Neural cell (in vitro differentiated cells): ENCODE measurements around the gene LENEP. TPM values are rescaled to one million over a fixed set of nuclear protein-coding genes. Genes with fewer than 3 reads are reported as not detected.

Experiments used
- H2AFZ ChIP-seq: fragments of 200-600, 300-800 bp; sonication (generic), shearing (Covaris generic); 2 replicates; pipeline ENCODE4 v1.6.0; 2014; ENCODE audit warnings: low read depth, mild to moderate bottlenecking, antibody characterized with exemption, low read length, moderate library complexity
- H3F3A ChIP-seq: fragments of 200-600 bp; shearing (Covaris generic); 2 replicates; pipeline ENCODE4 v1.6.1; 2016; ENCODE audit warnings: mild to moderate bottlenecking, moderate library complexity, mixed read lengths, antibody characterized with exemption, low read length; ENCODE audit not compliant: insufficient read depth, poor library complexity, severe bottlenecking
- H3K27ac ChIP-seq: fragments of 200-600, 300-800 bp; sonication (generic), shearing (Covaris generic); 2 replicates; pipeline ENCODE4 v1.5.1; 2014; ENCODE audit warnings: mild to moderate bottlenecking, low read length, moderate library complexity
- H3K27me3 ChIP-seq: fragments of 300-800, 200-600 bp; sonication (generic), shearing (Covaris generic); 2 replicates; pipeline ENCODE4 v1.6.0; 2014; ENCODE audit warnings: mild to moderate bottlenecking, low read depth, low read length, moderate library complexity; ENCODE audit not compliant: insufficient read depth
- H3K36me3 ChIP-seq: fragments of 300-800, 200-600 bp; sonication (generic), shearing (Covaris generic); 2 replicates; pipeline ENCODE4 v1.5.1; 2014; ENCODE audit warnings: mild to moderate bottlenecking, antibody characterized with exemption, low read length, moderate library complexity; ENCODE audit not compliant: insufficient read depth
- H3K4me2 ChIP-seq: fragments of 300-800, 200-600 bp; sonication (generic), shearing (Covaris generic); 2 replicates; pipeline ENCODE4 v1.6.0; 2014; ENCODE audit warnings: mild to moderate bottlenecking, low read length
- H3K4me3 ChIP-seq: fragments of 300-800, 200-600 bp; sonication (generic), shearing (Covaris generic); 2 replicates; pipeline ENCODE4 v1.5.1; 2014; ENCODE audit warnings: mild to moderate bottlenecking, low read length, moderate library complexity
- H3K79me2 ChIP-seq: fragments of 200-600 bp; shearing (Covaris generic); replicated peaks from 2 replicates; pipeline ENCODE4 v1.6.0; 2014; ENCODE audit warnings: mild to moderate bottlenecking, low read length, moderate library complexity; ENCODE audit not compliant: insufficient read depth
- H3K9ac ChIP-seq: fragments of 300-800, 200-600 bp; sonication (generic), shearing (Covaris generic); 2 replicates; pipeline ENCODE4 v1.6.1; 2016; ENCODE audit warnings: mild to moderate bottlenecking, low read length, mixed read lengths
- H3K9me2 ChIP-seq: fragments of 200-600 bp; shearing (Covaris generic); 2 replicates; pipeline ENCODE4 v1.6.1; 2016; ENCODE audit warnings: mild to moderate bottlenecking, low read length, mixed read lengths; ENCODE audit not compliant: insufficient read depth
- H3K9me3 ChIP-seq: fragments of 200-600, 300-800 bp; sonication (generic), shearing (Covaris generic); 2 replicates; pipeline ENCODE4 v1.6.1; 2016; ENCODE audit warnings: mild to moderate bottlenecking, mixed run types, low read length, moderate library complexity, mixed read lengths
- H4K20me1 ChIP-seq: fragments of 200-600 bp; shearing (Covaris generic); 2 replicates; pipeline ENCODE4 v1.6.1; 2016; ENCODE audit warnings: mild to moderate bottlenecking, mixed run types; ENCODE audit not compliant: insufficient read depth
- EP300 ChIP-seq: fragments of 450-650 bp; conservative IDR thresholded peaks from 2 replicates; pipeline ENCODE4 v1.6.1; 2014; ENCODE audit warnings: antibody characterized with exemption, mild to moderate bottlenecking, moderate library complexity; ENCODE audit not compliant: poor library complexity, severe bottlenecking
- EZH2 ChIP-seq: fragments of 200-600, 300-800 bp; shearing (Covaris generic), sonication (generic); IDR thresholded peaks from 2 replicates; pipeline ENCODE4 v1.6.1; 2014; ENCODE audit warnings: antibody characterized with exemption, low read length, borderline replicate concordance, mild to moderate bottlenecking; ENCODE audit not compliant: insufficient read depth, poor library complexity, severe bottlenecking
- MXI1 ChIP-seq: fragments of 450-650 bp; conservative IDR thresholded peaks from 2 replicates; pipeline ENCODE4 v1.6.1; 2014; ENCODE audit warnings: antibody characterized with exemption, mild to moderate bottlenecking; ENCODE audit not compliant: poor library complexity, severe bottlenecking
- POLR2AphosphoS5 ChIP-seq: IDR thresholded peaks from 2 replicates; pipeline ENCODE4 v1.6.1; 2012
- RAD21 ChIP-seq: fragments of 450-650 bp; conservative IDR thresholded peaks from 2 replicates; pipeline ENCODE4 v1.6.1; 2014; ENCODE audit warnings: antibody characterized with exemption, mild to moderate bottlenecking, moderate library complexity
- REST ChIP-seq: IDR thresholded peaks from 2 replicates; pipeline ENCODE4 v1.6.1; 2012; ENCODE audit warnings: borderline replicate concordance
- SMC3 ChIP-seq: fragments of 450-650 bp; conservative IDR thresholded peaks from 2 replicates; pipeline ENCODE4 v1.6.1; 2014; ENCODE audit warnings: antibody characterized with exemption, mild to moderate bottlenecking, moderate library complexity; ENCODE audit not compliant: poor library complexity
- TAF1 ChIP-seq: IDR thresholded peaks from 2 replicates; pipeline ENCODE4 v1.6.1; 2012; ENCODE audit warnings: low read depth
- polyA plus RNA-seq: library from polyadenylated mRNA; depleted of rRNA; stranded (reverse); fragments of >200 nt; gene quantifications from 2 replicates; pipeline ENCODE4 v1.2.3, GENCODE V29; 2014
- TF ChIP-seq, protein P1 (sequence below): fragments of 450-650 bp; IDR thresholded peaks from 2 replicates; pipeline ENCODE4 v1.5.1; 2014; ENCODE audit warnings: antibody characterized with exemption, mild to moderate bottlenecking, moderate library complexity; ENCODE audit not compliant: poor library complexity, severe bottlenecking

Gene LENEP
- polyA plus RNA-seq, 1 donor from 2014 or later = not detected

- Histone ChIP-seq H2AFZ (no peak overlapping the region), H3F3A (no peaks in the 10 kb centered on the region), H4K20me1 (no peaks in the 10 kb centered on the region), H3K9me2 (no peaks in the 10 kb centered on the region), H3K27ac (no peak overlapping the region), H3K4me3 (no peak overlapping the region), H3K36me3 (no peaks in the 10 kb centered on the region), H3K4me2 (no peak overlapping the region), H3K79me2 (no peaks in the 10 kb centered on the region), H3K9ac (no peak overlapping the region), H3K27me3 (no peaks in the 10 kb centered on the region), H3K9me3 (no peaks in the 10 kb centered on the region)
- TF ChIP-seq, protein P1, sequence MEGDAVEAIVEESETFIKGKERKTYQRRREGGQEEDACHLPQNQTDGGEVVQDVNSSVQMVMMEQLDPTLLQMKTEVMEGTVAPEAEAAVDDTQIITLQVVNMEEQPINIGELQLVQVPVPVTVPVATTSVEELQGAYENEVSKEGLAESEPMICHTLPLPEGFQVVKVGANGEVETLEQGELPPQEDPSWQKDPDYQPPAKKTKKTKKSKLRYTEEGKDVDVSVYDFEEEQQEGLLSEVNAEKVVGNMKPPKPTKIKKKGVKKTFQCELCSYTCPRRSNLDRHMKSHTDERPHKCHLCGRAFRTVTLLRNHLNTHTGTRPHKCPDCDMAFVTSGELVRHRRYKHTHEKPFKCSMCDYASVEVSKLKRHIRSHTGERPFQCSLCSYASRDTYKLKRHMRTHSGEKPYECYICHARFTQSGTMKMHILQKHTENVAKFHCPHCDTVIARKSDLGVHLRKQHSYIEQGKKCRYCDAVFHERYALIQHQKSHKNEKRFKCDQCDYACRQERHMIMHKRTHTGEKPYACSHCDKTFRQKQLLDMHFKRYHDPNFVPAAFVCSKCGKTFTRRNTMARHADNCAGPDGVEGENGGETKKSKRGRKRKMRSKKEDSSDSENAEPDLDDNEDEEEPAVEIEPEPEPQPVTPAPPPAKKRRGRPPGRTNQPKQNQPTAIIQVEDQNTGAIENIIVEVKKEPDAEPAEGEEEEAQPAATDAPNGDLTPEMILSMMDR = no peak
- no peak for TF ChIP-seq RAD21
- no peak for TF ChIP-seq TAF1
- TF ChIP-seq MXI1 = no peak
- no peak for TF ChIP-seq EP300
- TF ChIP-seq POLR2AphosphoS5 = no peak
- no peak for TF ChIP-seq REST
- TF ChIP-seq SMC3 = no peak
Observed at GRCh38 chr1:155037851-155038441, 44.6 kb downstream of the LENEP start.

- H2AFZ ChIP-seq = no peak overlapping the region
Observed at GRCh38 chr1:155038602-155039307, 45.4 kb downstream of the LENEP start.

GRCh38 chr1:155039308-155039669 is 45.9 kb downstream of the LENEP start:
- Histone ChIP-seq H4K20me1 (no peaks in the 10 kb centered on the region), H3K79me2 (no peaks in the 10 kb centered on the region), H3K4me2 (no peak overlapping the region), H3F3A (no peaks in the 10 kb centered on the region), H3K27ac (no peak overlapping the region), H3K9me3 (no peaks in the 10 kb centered on the region), H3K9me2 (no peaks in the 10 kb centered on the region), H2AFZ (no peak overlapping the region), H3K4me3 (no peak overlapping the region), H3K9ac (no peak overlapping the region), H3K27me3 (no peaks in the 10 kb centered on the region), H3K36me3 (no peaks in the 10 kb centered on the region)
- no peak for TF ChIP-seq MXI1
- TF ChIP-seq EZH2 = no peak
- no peak for TF ChIP-seq TAF1

More at GRCh38 chr1:155038602-155039307, 45.4 kb downstream of the LENEP start:
- no peak overlapping the region for H3K9ac ChIP-seq
- no peak overlapping the region for H3K4me3 ChIP-seq
- no peaks in the 10 kb centered on the region for H3K79me2 ChIP-seq
- H3K27ac ChIP-seq = no peak overlapping the region
- no peak for TF ChIP-seq SMC3
- H3K9me2 ChIP-seq = no peaks in the 10 kb centered on the region
- no peaks in the 10 kb centered on the region for H3K27me3 ChIP-seq
- no peak overlapping the region for H3K4me2 ChIP-seq
- no peaks in the 10 kb centered on the region for H3K36me3 ChIP-seq
- H4K20me1 ChIP-seq = no peaks in the 10 kb centered on the region
- H3F3A ChIP-seq = no peaks in the 10 kb centered on the region
- no peaks in the 10 kb centered on the region for H3K9me3 ChIP-seq
